Occipital lobe (tissue), 2 donors: Measurements from ENCODE around the gene NCF4. TPM values are rescaled to one million over a fixed set of nuclear protein-coding genes. Genes with fewer than 3 reads are reported as not detected.

Source experiments
- DNase-seq: peaks from one replicate; lab custom pipeline; 2025; lab: John Stamatoyannopoulos, UW
- total RNA-seq: library from RNA; depleted of rRNA; stranded (reverse); fragments of >200 nt; gene quantifications from one replicate; pipeline ENCODE4 v1.2.3, GENCODE V29; 2014

Gene NCF4
- total RNA-seq, 1 donor from 2014 or later, result 2.5 TPM

DNA sequence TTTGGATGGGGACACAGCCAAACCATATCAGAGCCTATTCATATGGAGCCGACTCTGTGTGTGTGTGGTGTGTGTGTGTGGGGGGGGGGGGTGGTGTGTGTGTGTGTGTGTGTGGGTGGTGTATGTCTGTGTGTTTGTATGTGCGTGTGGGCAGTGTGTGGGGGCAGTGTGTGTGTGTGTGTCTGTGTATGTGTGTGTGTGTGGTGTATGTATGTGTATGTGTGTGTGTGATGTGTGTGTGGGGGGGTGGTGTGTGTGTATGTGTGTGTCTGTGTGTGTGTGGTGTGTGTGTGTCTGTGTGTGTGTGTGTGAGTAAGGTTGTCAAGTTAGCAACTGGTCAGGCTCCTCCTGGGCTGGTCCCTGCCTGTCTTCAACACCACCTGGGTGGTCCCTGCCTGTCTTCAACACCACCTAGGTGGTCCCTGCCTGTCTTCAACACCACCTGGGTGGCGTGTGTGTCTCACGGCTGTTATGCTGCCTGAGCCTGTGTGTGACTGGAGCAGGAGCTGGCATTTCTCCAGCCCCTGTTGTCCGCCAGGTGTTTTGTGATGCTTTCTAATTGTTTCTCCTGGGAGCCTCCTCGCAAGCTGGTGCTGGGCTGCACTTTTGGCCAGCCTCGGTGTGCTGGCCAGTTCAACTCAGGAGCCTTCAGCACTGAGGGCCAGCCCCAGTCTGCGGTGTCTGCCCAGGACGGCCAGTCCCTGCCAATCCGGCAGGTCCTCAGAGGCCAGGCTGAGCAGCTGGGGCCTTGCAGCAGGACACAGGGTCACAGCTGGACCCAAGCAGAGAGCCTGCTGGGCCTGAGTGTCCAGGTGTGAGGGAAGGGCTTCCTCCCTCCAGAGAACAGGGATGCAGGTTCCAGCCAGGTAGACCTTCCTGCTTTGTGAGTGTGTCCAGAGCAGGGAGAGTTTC, 22.4 kb upstream of the NCF4 start:
- DNase-seq, result no peak

DNA sequence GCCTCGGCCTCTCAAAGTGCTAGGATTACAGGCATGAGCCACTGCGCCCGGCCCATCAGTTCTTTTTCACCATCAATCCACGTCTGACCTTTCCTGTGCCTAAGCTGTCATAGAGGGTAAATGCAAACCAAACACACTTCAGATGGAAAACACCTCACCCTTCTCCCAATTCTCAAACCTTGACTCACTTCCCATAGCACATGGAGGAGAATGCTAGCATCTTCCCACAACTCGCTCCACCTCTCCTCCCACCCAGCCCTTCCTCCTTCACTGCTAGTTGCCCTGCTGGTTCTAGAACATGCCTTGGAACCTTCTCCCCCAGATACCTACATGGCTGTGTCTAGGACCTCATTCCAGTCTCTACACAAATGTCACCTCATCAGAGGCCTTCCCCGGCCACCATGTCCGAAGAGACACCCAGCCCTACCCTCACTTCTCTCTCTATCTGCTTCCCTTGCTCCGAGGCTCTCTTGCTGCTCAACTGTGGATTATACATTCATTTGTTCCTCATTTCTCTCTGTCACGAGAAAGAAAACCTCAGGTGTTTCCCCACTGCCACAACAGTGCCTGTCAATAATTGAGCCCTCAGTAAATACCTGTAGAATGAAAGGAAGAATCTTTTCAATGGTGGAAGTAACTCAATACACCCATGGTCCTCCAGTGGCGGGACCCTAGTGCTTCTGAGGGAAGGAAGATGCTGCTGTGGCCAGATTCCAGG, 21.3 kb upstream of the NCF4 start:
- no peak for DNase-seq

DNA sequence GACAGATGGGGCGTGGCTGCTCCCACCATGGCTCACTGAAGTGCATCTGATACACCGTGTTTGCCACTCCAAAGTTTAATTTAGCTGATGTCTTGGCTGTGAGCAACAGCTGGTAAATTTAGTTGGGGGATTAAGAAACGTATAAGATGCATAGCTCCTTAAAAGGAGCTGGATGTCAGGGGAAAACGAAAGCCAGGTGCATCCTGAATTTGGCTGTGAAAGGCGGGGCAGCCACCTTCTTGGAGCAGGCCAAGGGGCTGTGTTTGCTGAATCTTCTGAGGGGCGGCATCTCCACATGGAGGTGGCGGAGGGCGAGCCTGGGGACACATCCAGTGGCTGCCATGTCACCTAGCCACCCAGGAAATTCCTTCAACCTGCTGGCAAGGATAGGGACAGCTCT, 20.7 kb upstream of the NCF4 start:
- DNase-seq, result no peak

DNA sequence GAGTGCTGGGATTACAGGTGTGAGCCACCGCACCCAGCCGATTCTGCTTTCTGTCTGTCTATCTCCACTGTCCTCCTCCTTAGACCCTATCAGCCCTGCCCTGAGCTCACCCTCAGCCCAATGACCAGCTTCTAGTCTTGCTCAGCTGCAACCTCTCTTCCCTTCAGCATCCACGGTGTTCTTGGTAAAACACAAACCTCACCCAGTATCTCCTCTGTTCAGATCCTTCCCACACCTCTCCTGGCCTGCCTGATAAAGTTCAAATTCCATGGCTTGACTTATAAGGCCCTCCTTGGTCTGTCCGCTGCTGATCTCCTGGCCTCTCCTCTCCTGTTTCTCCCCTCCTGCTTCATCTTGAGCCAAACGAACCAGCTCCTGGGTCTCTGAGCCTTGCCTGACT, 14.5 kb upstream of the NCF4 start:
- DNase-seq, result no peak

DNA sequence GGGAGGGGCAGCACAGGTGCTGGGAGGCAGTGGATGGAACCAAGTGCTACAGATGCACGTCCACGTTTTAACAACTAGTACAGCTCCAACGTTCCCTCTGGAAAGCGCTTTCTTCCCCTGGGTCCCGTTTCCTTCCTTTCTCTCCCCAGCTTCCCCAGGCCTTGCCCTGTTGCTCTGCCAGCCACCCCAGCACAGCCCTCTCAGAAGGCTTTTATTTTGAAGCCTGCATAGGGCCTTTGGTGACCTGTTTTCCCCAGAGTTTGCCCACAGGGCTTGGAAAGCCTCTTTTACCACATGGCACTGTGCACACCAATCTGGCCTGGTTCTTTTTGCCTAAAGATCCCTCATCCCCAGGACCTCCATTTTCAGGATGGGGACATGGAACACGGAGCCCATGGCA, 13.9 kb upstream of the NCF4 start:
- DNase-seq, result no peak

DNA sequence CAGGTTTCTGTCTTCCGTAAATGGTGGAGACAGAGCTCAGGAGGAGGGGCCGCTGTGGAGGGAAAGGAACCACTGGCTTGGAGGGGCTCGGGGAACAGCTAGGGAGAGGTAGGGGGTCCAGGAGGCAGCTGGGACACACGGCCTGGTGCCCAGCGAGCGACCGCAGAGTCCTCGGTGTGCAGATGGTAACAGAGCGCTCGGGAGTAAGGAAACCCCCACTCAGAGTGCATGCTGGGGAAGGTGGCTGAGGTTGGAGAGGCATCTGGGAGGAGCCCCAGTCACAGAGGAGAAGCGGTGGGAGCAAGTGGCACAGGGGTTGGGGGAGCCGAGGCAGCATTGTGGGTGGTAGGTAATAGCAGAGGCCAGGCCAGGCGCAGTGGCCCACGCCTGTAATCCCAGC, 10.8 kb upstream of the NCF4 start:
- no peak for DNase-seq

DNA sequence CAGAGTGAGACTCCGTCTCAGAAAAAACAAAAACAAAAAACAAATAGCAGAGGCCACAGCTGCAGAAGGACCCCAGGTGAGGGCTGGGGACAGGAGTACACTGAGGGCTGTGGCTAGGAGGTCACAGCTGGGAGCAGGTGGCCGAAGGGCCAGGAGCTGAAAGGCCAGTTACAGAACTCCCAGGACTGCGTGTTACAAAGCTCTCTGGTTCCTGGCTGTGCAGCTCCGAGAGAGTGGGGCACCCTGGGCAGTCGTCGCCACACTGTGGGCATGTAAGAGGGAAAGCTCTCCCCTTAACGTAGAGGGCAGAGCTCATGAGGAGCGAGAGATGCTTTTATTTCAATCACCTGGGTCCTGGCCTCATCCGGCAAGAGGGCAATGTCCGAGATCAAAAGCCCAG, 10.1 kb upstream of the NCF4 start:
- no peak for DNase-seq

DNA sequence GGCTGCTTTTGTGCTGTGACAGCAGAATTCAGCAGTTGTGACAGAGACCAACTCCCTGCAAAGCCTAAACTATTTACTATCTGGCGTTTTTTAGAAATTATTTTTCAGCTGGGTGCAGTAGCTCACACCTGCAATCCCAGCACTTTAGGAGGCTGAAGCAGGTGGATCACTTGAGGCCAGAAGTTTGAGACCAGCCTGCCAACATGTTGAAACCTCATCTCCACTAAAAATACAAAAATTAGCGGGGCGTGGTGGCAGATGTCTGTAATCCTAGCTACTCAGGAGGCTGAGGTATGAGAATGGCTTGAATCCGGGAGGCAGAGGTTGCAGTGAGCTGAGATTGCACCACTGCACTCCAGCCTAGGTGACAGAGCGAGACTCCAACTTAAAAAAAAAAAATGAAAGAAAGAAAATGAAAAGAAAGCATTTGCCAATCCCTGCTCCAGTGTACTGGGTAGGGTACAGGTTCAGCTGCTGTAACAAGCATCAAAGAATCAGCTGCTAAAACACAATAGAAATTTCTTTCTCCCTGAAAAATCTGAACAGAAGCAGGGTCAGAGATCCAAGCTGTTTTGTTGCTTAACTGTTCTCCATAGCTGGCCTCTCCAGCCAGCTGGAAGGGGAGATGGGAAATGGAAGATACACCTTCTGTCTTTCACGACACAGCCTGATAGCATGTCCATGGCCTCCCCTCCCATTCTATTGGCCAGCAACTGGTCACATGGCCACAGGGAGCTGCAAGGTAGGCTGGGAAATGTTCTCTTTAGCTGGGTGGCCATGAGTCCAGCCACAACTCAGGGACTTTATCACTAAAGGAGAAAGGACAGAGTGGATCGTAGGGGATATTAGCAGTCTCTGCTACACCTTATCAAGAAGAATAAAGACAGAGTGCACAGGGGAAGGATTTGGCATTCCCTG, 8.5 kb upstream of the NCF4 start:
- no peak for DNase-seq

DNA sequence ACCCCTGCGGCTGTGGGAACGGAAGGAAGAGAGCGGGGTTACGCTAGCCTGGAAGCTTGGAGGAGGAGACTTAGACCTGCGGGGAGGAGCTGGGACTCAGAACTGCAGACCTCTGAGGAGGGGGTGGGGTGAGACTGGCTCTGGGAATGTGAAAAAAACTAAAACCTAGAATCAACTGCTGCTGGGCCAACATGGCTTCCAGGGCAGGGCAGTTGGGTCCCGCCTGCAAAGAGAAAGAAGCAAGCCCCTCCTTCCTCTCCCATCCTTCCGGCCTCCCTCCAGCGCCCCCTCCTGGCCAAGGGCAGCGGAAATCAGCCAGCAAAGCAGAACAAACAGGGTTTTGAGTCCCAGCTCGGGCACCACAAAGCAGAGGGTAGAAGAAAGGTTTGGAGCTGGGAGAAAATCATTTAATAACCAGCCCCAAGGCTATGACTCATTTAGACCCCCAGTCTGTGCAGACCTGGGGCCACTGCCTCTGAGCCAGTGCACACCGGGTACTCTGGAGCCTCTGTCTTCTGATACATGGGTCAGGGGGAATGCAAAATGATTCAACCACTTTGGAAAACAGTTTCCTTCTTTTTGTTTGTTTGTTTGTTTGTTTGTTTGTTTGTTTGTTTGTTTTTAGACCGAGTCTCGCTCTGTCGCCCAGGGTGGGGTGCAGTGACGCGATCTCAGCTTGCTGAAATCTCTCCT, 7.3 kb upstream of the NCF4 start:
- DNase-seq, result no peak

DNA sequence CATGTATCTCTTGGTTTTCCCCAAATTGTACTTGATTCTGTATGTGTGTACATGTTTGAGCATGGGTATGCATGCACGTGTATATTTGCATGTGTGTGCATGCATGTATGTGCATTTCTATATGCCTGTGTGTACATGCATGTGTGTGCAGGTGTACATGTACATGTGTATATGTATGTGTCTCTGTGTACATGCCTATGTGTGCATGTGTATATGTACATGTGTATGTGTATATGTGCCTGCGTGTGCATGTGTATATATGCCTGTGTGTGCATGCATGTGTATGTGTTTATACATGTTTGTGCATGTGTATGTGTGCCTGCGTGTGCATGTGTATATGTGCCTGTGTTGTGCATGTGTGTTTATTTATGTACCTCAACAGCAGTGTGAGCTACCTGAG, 5.3 kb upstream of the NCF4 start:
- DNase-seq, result no peak

DNA sequence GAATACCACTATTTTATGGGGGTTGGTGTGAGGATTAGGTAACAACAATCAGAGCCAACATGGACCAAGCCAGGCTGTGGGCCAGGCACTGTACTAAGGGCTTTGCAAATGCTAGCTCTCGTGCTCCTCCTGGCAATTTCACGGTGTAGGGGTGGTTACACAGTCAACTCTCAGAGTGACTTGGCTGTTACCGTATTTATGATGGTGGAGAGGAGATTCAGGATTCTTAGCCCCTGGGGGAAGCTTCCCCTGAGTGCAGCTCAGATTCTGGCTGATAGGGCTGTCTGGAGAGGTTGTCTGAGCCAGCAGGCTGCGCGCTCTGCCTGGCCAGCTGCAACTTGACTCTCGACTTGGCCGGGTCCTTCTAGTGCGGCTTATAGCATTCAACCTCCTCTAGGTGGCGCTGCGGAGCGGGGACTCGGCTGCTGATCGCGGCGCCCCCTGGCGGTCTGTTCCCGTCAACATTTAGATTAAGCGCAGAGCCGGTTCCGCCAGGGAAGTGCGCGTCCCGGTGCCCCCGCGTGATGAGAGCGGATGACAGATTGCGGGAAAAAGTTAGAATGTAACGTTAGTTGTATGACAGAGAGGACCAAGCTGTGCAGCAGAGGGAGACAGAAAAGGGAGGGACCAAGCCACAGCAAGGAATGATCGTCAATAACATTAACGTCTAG, 4.5 kb upstream of the NCF4 start:
- DNase-seq, result peak; percentile 81

DNA sequence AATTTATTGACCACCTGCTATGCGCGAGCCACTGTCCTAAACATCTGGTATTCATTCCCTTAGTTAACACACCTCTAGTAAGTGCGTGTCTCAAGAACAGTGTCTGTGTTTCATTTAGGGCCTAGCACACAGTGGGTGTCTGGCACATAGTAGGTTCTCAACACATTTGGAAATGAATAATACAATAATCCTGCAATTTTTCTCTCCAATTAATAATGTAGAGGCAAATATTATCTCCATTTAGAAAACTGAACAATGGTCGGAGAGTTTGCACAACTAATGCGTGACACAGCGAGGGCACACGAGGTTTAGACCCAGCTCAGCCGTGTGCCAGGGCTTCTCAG, 4.0 kb upstream of the NCF4 start:
- DNase-seq, result no peak

DNA sequence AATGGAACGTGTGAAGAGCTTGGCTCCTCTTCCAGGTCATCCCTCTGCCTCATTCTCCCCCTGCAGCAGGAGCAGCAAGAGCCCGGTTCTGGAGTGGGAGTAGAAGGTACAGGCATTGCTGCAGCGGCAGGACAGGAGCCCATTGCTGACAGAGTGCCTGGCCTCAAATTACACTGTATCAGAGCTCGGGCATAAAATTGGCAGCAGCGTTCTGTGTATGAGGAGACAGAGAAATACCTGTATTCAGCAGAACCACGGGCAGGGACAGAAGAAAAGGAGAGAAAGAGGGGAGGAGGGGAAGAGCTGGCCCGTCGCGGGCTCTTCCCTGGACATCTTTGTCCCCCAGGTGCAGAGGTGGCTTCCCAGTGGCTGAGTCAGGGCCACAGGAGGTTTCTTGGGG, 2.6 kb upstream of the NCF4 start:
- DNase-seq, result no peak

DNA sequence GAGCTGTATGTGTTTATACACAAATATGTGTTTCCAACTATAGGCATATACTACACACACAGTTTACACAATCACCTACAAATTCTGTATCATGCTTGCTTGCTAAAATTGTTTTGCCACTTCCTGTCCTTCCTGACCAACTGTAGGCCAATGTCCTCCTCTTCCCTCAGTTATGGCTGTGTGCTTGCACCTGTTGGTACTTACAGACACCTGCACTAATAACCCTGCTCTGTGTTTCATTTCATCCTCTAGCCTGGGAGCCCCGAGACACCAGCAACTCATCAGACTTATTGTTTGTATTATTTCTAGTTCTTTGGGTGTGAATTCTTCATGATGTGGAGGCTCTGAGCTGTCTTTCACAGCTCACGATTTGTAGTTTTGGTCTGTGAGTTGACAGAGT, 1.8 kb upstream of the NCF4 start:
- DNase-seq, result no peak

DNA sequence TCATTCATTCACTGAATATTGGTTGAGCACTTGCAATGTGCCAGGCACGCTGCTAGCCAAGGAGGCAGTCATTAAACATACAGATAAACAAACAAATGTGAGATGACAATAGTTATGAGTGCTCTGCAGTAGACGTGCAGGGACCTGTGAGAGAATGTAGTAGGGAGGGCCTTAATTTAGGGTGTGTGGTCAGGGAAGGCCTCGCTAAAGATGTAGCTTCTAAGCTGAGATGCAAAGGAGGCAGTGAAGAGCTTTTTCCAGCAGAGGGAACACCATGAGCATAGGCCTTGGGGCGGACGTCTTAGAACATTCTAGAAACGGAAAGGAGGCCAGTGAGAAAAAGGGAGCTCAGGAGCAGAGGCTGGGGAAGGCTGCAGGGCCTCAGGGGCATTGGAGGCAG, 789 bp upstream of the NCF4 start:
- DNase-seq, result no peak

DNA sequence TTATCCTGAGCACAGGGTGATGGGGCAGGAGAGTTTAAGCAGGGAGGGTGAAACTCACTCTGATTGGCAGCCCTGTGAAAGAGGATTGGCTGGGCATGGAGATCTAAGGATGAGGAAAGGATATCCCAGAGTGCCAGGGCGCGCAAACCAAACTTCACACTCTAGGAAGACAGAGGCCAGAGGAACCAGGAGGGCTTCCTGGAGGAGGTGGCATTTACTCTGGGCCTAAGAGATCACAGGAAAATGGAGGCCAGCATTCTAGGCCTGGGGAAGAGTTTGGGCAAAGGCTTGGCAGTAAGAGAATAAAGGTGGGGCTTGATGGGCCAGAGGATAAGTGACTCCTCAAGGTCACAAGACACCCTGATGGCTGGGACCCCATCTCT, 377 bp upstream of the NCF4 start:
- no peak for DNase-seq

DNA sequence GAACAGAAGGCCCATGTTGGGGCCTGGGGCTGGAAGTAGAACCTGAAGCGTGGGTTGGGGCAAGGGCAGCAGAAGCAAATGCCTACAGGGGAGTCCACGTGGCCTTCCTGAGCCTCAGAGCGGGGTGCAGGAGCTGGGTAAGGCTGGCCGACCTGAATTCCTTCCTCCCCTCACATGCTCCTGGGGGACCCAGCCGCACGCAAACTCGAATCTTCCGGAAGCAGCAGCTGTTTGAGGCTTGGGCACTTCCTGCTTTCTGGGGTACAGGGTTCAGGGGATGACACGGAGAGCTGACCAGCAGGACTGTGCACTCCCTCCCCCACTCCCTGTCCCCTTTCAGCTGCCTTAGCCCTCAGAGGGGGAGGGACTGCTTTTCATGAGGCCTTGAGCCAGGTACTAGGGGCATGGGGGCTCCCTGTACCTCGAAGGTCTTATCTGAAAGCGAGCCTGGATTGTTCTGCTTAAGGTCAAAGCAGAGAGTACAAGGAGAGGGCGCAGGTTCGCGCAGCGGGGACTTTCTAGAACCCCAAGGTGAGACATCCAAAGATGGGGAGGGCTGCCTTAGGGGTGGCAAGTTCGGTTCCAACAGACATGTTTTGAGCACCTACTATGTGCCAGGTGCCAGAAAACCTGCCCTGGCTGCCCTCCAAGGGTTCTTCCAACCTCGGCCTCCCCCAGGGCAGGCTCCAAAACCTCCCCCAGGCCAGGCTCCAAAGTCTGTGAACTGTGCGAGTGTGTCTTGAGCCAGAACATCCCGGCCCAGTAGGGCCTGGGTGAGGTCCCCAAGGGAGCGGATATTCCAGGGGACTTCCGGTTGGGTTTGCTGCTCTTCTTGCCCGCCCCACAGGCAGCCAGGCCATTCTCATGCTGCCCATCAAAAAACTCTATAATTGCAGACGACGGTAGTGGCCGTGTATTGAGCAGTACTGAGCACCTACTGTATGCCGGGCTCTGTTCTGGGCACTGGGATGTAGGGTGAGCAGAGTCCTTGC, 1.7 kb downstream of the NCF4 start:
- DNase-seq, result no peak

DNA sequence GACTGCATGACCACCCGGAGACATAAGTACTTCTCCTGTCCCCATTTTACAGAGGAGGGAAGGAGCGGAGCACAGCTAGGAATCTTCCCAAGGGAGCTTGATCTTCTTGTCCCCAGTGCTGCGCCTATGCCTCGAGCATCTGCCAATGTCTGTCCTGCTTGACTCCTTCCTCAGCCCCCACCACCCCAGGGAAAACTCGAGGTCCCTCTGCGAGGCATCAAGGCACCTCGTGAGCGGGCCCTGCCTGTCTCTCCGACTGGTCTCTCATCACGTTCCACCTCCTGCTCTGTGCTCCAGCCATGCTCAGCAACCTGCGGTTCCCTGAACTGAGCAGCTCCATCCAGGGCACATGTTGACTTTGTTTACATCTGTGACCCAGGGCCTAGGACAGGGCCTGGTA, 2.5 kb downstream of the NCF4 start:
- no peak for DNase-seq

DNA sequence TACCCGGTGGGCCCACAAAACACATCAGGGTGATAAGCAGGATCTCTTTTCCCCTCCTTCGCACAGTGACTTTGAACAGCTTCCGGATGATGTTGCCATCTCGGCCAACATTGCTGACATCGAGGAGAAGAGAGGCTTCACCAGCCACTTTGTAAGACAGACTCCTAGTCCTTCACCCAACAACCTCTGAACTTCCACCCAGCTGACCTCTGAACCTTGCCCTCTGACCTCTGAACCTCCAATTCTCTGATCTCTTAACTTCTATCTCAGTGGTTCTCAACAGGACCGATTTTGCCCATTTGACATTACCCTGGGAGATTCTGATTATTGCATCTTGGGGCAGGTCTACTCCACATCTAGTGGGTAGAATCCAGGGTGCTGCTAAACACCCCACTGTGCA, 3.2 kb downstream of the NCF4 start:
- DNase-seq, result no peak
